Colonic mucosa (tissue), 4 donors: ENCODE results near the gene ZMYM4. TPM values are rescaled to one million over a fixed set of nuclear protein-coding genes. Genes with fewer than 3 reads are reported as not detected.
A peak's percentile ranks its signal among the peaks of the same experiment; 100 is the strongest.

Experiments used
- DNase-seq: peaks from one replicate; pipeline ENCODE4 v3.0.0-alpha.2; 2020
- H3K27ac ChIP-seq: fragments of 200-600 bp; one replicate; pipeline ENCODE4 v1.8.0; 2021
- H3K27me3 ChIP-seq: fragments of 200-600 bp; one replicate; pipeline ENCODE4 v1.8.0; 2021
- H3K36me3 ChIP-seq: fragments of 200-600 bp; one replicate; pipeline ENCODE4 v1.8.0; 2021
- H3K4me1 ChIP-seq: fragments of 200-600 bp; one replicate; pipeline ENCODE4 v1.8.0; 2021; ENCODE audit warnings: mild to moderate bottlenecking
- H3K4me3 ChIP-seq: fragments of 200-600 bp; one replicate; pipeline ENCODE4 v1.8.0; 2021
- H3K9ac ChIP-seq, 2 donors: one replicate each; pipeline ENCODE4 v1.7.0; 2013; ENCODE audit warnings: control low read depth in 2 of 2, low read depth in 2 of 2, low read length in 2 of 2
- H3K9me3 ChIP-seq: fragments of 200-600 bp; one replicate; pipeline ENCODE4 v1.8.0; 2021
- intact Hi-C: fragments of 100-400 bp; cut with DNase I; formaldehyde crosslinking; loops from one replicate; pipeline ENCODE4 v1.14.1; 2022
- total RNA-seq, 2 donors: library from RNA; stranded (reverse); fragmentation: NEBNext Ultra II Directional in 1 of 2; extraction: Animal tissue kit (Norgen Biotek cat#: 25700) in 1 of 2; gene quantifications; one replicate each; pipeline ENCODE4 v1.2.1, GENCODE V29; 2021
- TF ChIP-seq, protein P1 (sequence below): fragments of 200-600 bp; IDR thresholded peaks from one replicate; pipeline ENCODE4 v1.8.0; 2022; ENCODE audit warnings: antibody characterized with exemption, mild to moderate bottlenecking
- donor health status: healthy.
- donor health status: DM: no; HTN: no; CAD: no.
- donor health status: DM: no; HTN: no; CAD: no.

ZMYM4 gene
- total RNA-seq, 2 donors from 2014 or later, result 25.9 to 31.8 TPM

DNA sequence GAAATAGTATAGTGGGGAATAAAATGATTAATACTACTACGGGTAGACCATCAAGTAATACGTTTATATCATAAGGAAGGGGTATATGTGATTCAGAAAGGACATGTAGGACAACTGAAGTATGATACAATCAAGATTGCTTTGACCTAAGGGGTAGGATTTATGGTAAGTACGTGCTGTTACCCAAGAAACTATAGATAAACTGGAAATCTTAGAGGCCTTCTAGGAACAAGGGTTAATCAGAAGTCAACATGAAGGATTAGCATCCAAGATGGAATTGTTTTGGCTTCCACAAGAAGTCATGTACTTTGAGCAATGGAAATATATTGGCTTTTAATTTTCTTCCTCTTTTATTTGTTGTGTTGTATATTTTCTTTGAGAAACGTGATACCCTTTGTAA, 13.2 kb upstream of the ZMYM4 start:
- intact Hi-C loops, result no loop called here
- H3K36me3 ChIP-seq, result no peaks in the 10 kb centered on the region
- TF ChIP-seq, protein P1, sequence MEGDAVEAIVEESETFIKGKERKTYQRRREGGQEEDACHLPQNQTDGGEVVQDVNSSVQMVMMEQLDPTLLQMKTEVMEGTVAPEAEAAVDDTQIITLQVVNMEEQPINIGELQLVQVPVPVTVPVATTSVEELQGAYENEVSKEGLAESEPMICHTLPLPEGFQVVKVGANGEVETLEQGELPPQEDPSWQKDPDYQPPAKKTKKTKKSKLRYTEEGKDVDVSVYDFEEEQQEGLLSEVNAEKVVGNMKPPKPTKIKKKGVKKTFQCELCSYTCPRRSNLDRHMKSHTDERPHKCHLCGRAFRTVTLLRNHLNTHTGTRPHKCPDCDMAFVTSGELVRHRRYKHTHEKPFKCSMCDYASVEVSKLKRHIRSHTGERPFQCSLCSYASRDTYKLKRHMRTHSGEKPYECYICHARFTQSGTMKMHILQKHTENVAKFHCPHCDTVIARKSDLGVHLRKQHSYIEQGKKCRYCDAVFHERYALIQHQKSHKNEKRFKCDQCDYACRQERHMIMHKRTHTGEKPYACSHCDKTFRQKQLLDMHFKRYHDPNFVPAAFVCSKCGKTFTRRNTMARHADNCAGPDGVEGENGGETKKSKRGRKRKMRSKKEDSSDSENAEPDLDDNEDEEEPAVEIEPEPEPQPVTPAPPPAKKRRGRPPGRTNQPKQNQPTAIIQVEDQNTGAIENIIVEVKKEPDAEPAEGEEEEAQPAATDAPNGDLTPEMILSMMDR, result no peak
- no peak overlapping the region for H3K9ac ChIP-seq
- H3K9me3 ChIP-seq, result no peaks in the 10 kb centered on the region
- H3K4me3 ChIP-seq, result no peak overlapping the region
- H3K4me1 ChIP-seq, result no peaks in the 10 kb centered on the region
- no peak for DNase-seq
- H3K27ac ChIP-seq, result no peak overlapping the region
- H3K27me3 ChIP-seq, result no peaks in the 10 kb centered on the region

DNA sequence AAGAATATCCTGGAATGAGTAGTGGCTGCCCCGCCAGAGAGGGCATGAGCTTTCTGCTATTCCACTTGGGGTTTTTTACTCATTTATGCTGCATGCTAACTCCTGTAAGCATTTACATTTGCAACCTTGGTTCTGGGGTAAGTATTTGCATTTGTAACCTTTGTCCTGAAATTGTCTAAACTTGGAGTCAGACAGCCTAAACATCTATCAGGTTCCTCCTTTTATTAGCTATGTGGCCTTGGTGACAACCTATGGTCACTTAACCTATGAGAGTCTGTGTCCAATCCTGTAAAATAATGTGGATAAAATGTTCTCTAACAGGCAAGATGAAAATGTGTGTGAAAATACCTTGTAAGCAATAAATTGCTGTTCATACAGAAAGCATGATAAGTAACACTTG, 8.9 kb upstream of the ZMYM4 start:
- no peaks in the 10 kb centered on the region for H3K4me1 ChIP-seq
- no peaks in the 10 kb centered on the region for H3K9me3 ChIP-seq
- intact Hi-C loops, result no loop called here
- H3K9ac ChIP-seq, result no peak overlapping the region
- no peak for DNase-seq
- TF ChIP-seq, protein P1, result no peak
- no peaks in the 10 kb centered on the region for H3K36me3 ChIP-seq
- no peaks in the 10 kb centered on the region for H3K27me3 ChIP-seq
- no peak overlapping the region for H3K4me3 ChIP-seq
- no peak overlapping the region for H3K27ac ChIP-seq

DNA sequence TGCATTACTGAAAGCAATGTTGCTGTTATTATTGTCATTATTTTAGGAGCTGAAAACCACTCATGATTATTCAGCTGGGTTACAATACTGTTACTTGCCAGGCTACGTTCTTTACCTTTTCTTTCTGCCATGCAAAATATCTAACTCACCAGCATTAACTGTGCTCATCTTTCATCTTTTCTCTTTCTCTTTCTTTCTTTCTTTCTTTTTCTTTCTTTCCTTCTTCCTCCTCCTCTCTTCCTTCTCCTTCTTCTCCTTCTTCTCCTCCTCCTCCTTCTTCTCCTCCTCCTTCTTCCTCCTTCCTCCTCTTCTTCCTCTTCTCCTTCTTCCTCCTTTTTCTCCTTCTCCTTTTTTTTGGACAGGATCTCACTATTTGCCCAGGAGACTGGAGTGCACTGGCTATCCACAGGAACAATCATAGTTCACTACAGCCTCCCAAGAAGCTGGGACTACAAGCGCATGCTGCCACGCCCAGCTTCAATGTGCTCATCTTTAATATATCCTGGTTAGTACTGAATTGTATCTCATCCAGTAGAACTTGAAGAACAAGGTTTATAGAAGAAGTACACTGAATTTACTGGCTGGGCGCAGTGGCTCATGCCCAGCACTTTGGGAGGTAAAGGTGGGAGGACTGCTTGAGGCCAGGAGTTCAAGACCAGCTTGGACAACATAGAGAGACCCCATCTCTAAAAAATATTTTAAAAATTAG, 6.9 kb upstream of the ZMYM4 start:
- intact Hi-C loops, result no loop called here
- Histone ChIP-seq H3K9ac (no peak overlapping the region), H3K36me3 (no peaks in the 10 kb centered on the region), H3K4me1 (no peaks in the 10 kb centered on the region), H3K9me3 (no peaks in the 10 kb centered on the region), H3K4me3 (no peak overlapping the region), H3K27ac (no peak overlapping the region), H3K27me3 (no peaks in the 10 kb centered on the region)
- no peak for DNase-seq
- TF ChIP-seq, protein P1, result no peak

DNA sequence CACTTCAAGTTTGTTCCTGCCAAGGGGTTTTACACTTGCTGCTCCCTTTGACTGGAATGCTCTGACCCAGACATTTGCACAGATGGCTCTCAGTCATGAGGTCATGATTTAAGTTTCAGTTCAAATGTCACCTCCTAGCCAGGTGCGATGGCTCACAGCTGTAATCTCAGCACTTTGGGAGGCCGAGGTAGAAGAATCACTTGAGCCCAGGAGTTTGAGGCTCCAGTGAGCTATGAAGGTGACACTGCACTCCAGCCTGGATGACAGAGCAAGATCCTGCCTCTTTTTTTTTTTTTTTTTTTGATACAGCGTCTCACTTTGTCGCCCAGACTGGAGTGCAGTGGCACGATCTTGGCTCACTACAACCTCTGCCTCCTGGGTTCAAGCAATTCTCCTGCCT, 4.5 kb upstream of the ZMYM4 start:
- intact Hi-C loops, result no loop called here
- TF ChIP-seq, protein P1, result no peak
- Histone ChIP-seq H3K27me3 (no peaks in the 10 kb centered on the region), H3K4me3 (no peak overlapping the region), H3K36me3 (no peaks in the 10 kb centered on the region), H3K27ac (no peak overlapping the region), H3K4me1 (no peaks in the 10 kb centered on the region), H3K9ac (no peak overlapping the region), H3K9me3 (no peaks in the 10 kb centered on the region)
- DNase-seq, result no peak

DNA sequence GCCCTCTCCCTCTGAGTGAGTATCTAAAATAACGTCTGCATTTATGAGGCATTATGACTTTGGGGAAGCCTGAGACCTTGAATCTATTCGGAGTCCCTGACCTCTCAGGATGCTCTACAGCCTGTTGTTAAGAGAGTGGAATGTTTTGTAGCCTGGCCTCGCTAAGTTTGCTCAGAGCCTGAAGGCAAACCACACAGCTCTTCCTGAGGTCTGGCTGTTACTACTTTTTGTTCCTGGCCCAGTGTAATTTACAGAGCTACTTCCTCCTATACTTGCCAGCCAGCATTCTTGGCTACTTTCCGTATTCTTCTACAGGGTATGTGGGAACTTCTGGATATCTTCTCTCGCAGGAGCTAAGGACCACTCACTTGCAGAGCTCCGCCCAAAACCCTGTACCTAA, 3.6 kb upstream of the ZMYM4 start:
- Histone ChIP-seq H3K4me3 (no peak overlapping the region), H3K9me3 (no peaks in the 10 kb centered on the region), H3K4me1 (no peaks in the 10 kb centered on the region), H3K27me3 (no peaks in the 10 kb centered on the region), H3K27ac (peak overlapping the region; percentile 38), H3K36me3 (no peaks in the 10 kb centered on the region), H3K9ac (peak overlapping the region in 1 of 2 donors; percentile 38)
- TF ChIP-seq, protein P1, result no peak
- intact Hi-C loops, result no loop called here
- DNase-seq, result peak; percentile 35
